ENCODE results near the gene CTNNBIP1.

CTNNBIP1 gene

DNA sequence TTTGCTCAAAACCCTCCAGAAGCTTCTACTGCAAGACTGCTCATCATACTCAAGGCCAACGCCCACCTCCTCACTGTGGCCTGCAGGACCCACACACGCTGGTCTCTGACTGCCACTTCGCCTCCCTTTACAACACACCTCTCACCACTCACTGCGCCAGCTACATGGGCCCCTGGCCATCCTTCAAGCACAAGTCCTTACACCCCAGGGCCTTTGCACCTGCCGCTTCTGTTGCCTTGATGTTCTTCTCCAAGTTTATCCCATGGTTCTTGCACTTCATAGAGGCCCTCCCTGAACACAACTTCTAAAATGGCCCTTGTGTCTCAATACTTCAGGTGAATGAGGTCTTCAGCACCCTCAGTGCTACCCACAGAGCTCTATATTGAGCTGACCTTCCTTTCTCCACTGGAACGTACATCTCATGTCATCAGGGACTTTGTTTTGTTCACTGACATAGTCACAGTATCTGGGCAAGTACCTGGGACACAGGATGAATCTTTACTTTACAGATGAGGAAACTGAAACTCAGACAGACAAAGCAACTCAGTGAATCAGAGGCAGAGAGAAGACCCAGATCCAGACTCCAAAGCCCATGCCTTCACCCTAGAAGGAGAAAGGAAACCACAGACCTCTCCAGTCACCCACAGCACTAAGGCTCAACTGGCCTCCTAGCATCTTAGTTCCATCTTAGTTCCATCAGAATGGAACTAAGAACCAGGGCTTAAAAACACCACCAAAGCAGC is 51.6 kb downstream of the CTNNBIP1 start:
- no peak for DNase-seq (ENCODE audit: low read depth in 4 of 4, low spot score in 1 of 4)

DNA sequence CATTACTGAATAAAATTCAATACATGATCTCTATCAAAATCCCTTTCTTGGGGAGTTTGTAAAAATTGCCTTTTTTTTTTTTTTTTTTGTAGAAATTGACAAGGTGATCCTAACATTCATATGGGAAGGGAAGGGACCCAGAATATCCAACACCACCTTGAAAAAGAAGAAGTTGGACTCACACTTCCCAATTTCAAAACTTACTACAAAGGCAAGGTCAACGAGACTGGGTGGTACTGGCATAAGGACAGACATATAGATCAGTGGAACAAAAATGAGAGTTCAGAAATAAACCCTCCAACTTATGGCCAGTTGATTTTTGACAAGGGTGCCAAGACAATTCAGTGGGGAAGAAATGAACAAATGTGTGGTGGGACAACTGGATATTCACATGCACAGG is 54.9 kb downstream of the CTNNBIP1 start:
- DNase-seq (ENCODE audit: low read depth in 4 of 4, low spot score in 1 of 4): no peak

DNA sequence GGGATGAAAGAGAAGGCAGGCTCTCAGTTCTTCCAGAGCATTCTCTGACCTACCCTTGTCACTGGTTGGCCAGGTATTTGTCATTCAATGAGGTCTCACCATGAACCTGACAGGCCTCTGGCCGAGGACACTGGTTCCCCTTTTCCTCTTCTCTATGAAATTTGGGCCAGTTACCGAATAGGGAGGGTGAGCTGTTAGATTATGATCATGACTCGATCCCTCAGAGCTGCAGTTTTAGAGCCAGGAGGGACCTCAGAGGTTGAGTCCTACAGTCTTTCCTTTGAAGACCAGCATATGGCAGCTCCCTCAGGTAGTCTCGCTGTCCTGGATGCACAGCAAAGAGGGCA is 56.8 kb downstream of the CTNNBIP1 start:
- no peak for DNase-seq (ENCODE audit: low read depth in 4 of 4, low spot score in 1 of 4)

DNA sequence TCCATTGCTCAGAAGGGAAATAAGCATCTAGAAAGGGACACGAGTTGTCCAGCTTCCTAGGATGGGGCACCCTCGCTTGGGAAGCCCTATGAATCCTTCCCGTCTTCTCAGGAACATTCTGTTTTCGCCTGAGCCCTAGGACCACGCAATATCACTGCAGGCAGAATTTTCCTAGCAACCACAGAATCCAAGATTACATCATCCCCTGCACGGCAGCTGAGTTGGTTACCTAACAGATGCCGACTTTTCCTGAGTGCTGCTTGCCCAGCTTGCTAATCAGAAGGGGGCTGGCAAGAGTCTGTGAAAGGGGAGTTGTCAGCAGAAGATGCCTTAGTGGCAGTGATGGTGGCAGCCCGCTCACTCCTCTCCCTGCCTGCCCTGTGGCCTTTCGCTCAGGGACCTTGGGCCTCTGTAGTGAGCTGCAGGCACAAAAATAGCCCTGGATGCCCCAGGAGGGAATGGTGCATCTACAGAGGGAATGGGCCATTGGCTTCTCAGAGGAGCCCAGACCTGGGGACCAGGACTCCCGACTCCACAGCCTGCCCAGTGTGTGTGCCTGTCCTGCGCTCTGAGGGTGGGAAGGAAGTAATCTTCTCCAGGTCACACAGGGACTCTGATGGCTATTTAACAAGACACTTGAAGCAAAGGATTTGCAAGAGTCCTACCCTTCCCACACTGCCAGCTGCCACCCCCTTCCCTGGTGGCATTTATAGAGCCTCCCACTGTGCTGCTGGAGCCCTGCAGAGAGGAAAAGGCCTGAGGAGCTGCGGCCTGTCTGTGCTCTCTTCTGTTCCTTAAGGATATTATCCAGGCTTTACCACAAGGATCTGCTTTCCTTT is 57.4 kb downstream of the CTNNBIP1 start:
- DNase-seq (ENCODE audit: low read depth in 4 of 4, low spot score in 1 of 4): no peak

DNA sequence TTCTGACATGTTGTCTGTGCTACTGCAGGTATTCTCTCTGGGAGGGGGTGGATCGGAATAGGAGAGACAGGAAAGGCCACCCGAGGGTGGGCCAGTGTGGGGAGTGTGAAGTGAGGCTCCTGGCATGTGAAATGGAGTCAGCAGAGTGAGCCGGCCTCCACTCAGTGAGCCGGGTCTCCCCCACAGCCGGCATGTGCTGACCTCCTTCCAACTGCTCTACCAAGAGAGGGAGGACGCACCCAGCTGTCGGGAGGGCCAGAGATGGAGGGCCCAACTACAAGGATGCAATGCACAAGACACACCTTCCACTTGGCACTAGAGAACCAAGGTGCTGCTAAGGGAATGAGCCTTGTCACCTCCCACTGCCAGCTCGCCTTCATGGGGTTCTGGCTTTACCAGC is 58.1 kb downstream of the CTNNBIP1 start:
- no peak for DNase-seq (ENCODE audit: low read depth in 4 of 4, low spot score in 1 of 4)

DNA sequence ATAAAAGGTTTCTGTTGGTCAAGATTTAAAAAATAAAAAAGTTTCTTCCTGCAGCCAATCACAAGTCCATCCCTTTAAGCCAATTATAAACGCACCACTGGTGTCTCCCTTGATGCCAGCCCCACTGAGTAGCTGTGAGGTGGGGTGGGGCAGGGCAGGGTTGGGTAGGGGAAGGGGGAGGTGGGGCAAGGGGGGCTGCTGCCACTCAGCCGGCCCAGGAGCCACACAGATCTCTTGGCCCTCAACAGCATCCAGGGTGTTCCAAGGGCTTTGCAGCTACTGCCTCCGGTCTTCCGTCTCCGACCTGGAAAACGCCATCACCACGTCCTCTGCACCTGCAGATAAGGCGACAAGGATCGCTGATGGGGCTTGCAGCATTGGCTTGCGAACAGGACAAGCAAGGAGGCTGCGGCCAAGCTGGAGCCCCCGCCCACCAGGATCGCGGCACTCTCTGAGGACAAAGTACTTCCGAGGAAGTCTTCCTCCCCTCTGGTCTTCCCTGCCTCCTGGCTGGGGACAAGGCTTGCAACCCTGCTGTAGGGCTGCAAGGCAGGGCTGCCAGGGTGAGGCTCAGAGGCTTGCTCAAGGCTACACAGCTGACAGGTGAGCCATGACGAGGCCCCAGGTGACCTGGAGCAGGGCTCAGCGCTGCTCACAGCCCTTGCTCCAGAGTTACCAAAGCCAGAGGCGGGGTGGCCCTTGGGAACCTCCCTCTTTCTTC is 59.5 kb downstream of the CTNNBIP1 start:
- DNase-seq (ENCODE audit: low read depth in 4 of 4, low spot score in 1 of 4): no peak

DNA sequence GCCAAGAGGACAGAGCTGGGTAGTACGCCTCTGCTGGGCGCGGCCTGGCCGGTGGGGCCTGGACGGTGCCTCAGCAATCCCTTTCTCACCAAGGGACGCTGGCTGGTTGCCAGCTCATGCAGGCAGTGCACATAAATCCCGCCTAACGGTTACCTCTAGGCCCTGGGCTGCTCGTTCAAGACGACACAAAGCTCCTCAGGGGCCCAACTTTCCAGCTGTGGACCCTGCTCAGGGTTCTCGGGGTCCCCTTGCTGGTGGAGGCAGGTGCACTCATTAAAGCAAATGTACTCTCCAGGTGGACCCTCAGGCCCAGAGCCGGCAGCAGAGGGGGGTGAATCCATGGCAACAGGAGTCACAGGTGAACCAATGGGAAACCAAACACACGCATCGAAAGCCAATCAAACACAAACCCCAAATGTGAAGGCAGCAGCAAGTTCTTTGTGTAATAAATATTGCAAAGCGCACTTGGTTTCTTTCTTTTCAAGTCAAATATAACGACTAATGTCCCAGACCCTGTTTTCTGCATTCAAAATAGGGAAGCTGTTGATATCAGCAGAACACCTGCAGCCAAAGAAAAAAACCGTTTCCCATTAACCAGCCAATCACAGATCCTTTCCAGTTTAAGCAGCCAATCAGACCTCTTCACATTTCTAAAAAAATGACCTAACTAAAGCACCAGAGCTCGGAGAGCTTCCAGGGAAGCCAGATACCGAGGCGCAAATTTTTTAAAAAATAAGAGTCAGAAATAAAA is 60.2 kb downstream of the CTNNBIP1 start:
- no peak for DNase-seq (ENCODE audit: low read depth in 4 of 4, low spot score in 1 of 4)

- DNase-seq (ENCODE audit: low read depth in 4 of 4, low spot score in 1 of 4): no peak
Observed at GRCh38 chr1:9848022-9848421, 62.0 kb downstream of the CTNNBIP1 start.

DNA sequence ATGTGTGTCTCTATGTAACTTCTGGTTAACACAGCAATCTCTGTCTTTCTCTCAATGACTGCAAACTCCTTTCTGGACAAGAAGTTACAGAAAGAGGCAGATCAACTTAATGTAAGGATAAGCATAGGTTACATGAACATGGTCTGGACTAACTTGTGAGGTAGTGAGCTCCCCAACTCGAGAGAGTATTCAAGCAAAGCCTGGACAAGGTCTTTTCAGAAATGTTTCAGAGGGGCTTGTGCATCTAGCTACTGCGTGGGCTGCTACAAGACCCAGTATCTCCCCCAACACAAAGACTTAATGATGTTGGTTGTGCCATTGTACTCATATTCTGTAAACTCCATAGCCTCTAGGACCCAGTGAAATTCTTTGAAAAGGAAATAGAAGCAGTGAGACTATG is 62.8 kb downstream of the CTNNBIP1 start:
- no peak for DNase-seq (ENCODE audit: low read depth in 4 of 4, low spot score in 1 of 4)

DNA sequence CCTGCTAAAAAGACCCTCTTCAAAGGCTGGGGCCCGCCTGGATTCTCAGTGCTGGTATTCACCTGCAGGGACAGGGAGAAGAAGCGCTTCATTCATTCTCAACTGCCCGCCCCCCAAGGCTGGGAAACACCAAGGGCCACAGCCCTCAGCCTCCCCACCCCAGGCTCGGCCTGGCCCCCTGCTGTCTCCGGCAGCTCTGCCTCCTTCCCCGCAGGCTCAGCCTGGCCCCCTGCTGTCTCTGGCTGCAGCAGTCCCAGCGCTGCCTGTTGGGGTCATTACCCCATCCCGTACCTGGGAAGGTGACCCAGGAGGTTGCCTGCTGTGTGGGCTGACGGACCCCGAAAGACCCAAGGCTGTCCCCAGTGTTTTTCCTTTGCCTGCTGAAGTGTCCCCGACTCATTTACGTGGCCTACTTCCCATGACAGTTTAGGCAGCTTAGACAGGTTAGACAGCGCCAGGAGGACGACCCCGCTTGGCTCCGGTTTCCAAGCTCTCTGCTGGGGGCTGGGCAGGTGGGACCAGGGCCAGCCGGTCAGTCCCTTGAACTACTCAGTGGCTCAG is 63.4 kb downstream of the CTNNBIP1 start:
- DNase-seq (ENCODE audit: low read depth in 4 of 4, low spot score in 1 of 4): no peak

DNA sequence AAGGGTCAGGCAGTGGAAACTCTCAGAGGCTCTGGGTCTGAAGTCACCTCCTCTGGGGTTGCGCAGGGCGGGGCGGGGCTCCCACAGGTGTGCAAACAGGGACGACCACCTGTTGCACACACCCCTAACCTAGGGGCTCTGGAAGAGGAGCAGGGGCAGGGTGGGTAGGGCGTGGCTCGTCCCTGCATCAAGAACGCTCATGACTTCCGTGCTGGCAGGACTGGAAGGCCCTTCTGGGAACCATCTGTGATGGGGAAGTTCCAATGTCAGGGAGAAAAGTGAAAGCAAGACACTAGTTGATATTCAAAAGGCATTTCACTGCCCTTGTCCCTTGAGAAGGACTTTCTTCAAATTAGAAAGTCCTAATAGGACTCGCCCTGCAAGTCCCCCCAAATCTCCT is 64.2 kb downstream of the CTNNBIP1 start:
- no peak for DNase-seq (ENCODE audit: low read depth in 4 of 4, low spot score in 1 of 4)

- no peak for DNase-seq (ENCODE audit: low read depth in 4 of 4, low spot score in 1 of 4)
Observed at GRCh38 chr1:9844756-9845155, 65.3 kb downstream of the CTNNBIP1 start.

DNA sequence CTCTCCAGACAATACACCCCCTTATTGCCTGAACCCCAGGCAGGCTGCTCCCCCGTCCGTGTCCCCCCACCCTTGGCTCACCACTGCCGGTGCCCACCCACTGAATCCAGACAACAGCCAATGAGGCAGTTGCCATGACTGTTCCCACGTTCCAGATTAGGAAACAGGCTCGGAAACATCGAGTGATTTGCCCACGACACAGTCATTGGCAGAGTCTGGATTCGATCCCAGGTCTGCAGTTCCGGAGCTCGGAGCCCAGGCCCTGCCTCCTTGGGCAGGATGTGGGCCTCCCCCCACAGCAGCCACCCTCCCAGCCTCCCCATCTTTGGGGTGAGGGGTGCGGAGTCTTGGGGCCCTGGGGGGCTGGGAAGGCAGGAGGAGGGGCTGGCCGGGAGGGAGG is 66.0 kb downstream of the CTNNBIP1 start:
- DNase-seq (ENCODE audit: low read depth in 4 of 4, low spot score in 1 of 4): no peak

GRCh38 chr1:9843576-9843945 is 66.5 kb downstream of the CTNNBIP1 start:
- DNase-seq (ENCODE audit: low read depth in 4 of 4, low spot score in 1 of 4): no peak

DNA sequence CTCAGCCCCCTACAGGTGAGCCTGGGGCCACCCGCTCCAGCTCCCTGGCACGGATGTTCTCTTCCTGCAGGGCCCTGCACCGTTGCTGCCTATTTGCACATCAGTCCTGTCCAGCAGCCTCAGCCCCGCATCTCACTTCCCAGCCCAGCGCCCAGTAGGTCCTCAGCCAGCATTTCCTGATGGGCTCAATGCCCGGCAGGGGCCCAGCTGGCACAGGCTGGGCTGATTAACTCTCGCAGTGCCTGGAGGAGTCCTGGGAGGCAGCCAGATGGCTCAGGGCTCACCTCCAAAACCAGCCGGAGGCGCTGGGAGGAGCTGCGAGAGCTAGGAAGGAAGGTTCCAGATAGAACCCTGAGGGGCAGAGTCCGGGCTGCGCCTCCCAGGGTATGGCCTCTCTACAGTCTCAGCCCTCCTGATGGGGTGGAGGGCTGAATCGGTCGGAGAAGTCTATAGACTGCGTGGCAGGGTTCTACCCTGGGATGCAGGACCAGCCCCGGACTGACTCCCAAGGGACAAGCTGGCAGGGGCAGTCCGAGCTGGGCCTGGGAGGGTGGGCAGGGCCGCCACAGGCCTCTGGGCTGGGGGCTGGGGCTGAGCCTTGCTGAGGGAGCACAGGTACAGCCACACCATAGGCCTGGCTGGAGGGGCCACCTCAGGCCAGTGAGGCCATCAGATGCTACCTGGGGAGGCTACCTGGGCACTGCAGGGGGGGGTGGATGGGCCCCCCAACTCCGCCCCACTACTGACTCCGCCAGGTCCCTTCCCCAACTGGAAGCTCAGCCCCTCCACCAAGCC is 67.1 kb downstream of the CTNNBIP1 start:
- no peak for DNase-seq (ENCODE audit: low read depth in 4 of 4, low spot score in 1 of 4)

- DNase-seq (ENCODE audit: low read depth in 4 of 4, low spot score in 1 of 4): no peak
Observed at GRCh38 chr1:9842073-9842711, 67.9 kb downstream of the CTNNBIP1 start.

DNA sequence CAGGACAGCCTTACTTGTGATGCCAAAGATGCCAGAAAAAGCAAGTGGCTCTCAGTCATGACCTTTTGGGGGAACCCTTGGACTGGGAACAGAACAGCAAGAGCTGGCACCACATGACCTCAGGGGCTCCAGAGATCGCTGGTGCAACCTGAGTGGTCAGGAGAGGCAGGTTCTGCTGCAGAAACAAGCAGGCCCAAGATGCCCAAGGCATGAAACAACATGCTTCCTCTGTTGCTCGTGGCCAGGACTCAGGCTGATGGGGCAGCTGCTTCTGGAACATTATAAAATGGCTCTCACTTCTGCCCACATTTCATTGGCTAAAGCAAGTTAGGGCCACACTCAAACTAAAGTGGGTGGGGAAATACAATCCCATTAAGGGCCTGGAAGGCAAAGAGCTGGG is 68.6 kb downstream of the CTNNBIP1 start:
- no peak for DNase-seq (ENCODE audit: low read depth in 4 of 4, low spot score in 1 of 4)

DNA sequence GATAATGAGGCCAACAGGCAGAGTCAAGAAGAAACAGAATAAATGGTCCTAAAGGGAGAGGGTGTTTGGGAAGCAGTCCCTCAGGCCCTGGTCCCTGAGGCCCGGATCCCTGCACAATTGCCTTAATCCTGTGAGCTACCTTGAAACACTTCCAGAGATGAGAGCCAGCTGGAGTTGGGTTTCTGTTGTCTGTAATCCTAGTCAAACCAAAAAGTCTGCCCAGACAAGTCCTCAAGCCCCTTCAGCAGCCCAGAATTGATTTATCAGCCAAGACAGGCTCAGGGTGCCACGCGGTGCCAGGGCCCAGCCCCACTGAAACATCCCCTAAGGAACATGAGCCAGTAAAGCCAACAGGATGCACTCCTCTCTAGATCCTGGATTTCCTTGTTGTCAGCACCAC is 69.9 kb downstream of the CTNNBIP1 start:
- no peak for DNase-seq (ENCODE audit: low read depth in 4 of 4, low spot score in 1 of 4)

DNA sequence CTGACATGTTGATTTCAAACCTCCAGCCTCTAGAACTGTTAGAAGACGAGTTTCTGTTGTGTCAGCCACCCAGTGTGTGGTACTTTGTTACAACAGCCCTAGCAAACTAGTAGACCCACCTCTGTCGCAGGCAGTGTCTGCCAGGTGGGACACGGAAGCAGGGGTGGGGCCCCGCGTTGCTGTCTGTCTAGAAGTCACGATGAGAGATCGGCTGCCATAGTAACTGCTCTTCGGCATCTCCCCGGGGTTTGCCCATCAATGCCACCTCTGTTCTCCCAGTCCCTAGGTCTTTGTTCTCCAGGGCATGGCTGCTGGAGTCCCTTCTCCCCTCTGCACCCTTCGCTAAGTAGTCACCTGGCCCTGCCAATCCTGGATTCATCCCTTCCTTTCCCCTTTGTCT is 71.1 kb downstream of the CTNNBIP1 start:
- DNase-seq (ENCODE audit: low read depth in 4 of 4, low spot score in 1 of 4): no peak

GRCh38 chr1:9836632-9836960 is 73.5 kb downstream of the CTNNBIP1 start:
- DNase-seq (ENCODE audit: low read depth in 4 of 4, low spot score in 1 of 4): no peak
